Measurements from ENCODE around the gene TUB.

TUB gene

DNA sequence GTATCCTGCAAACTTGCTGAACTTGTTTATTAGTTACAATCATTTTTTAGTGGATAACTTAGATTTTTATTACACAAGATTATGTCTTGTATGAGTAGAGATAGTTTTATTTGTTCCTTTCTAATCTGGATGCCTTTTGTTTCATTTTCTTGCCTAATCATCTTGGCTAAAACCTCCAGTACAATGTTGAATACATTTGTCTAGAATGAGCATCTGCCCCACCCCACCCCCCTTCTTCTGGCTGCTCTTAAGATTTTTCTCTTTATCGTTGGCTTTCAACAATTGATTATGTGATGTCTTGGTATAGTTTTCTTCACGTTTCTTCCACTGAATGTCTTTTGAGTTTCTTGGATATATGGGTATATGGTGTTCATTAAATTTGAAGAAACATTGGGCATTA, 37.3 kb upstream of the TUB start:
- no peak for DNase-seq

GRCh38 chr11:8045839-8046238, 35.2 kb upstream of the TUB start:
- no peak for DNase-seq

GRCh38 chr11:8047382-8047781, 33.6 kb upstream of the TUB start:
- DNase-seq, result no peak

DNA sequence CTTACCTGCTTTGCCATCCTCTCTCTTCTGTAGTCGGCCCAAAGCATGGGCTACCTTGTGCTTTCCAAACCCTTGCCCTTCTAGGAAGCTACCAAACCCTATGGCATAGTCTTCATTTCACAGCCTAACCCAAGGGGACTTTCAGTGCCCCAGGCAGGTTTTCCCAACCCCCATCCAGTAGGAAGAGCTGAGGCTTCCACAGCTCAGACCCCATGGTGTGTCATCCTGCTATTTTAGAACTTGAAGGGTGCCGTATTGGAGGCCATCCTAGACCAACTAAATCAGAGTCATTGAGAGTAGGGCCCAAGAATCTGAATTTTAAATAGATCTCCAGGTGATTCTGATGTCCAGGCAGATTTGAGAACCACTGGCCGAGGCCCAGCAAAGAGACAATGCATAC, 31.9 kb upstream of the TUB start:
- DNase-seq, result no peak

DNA sequence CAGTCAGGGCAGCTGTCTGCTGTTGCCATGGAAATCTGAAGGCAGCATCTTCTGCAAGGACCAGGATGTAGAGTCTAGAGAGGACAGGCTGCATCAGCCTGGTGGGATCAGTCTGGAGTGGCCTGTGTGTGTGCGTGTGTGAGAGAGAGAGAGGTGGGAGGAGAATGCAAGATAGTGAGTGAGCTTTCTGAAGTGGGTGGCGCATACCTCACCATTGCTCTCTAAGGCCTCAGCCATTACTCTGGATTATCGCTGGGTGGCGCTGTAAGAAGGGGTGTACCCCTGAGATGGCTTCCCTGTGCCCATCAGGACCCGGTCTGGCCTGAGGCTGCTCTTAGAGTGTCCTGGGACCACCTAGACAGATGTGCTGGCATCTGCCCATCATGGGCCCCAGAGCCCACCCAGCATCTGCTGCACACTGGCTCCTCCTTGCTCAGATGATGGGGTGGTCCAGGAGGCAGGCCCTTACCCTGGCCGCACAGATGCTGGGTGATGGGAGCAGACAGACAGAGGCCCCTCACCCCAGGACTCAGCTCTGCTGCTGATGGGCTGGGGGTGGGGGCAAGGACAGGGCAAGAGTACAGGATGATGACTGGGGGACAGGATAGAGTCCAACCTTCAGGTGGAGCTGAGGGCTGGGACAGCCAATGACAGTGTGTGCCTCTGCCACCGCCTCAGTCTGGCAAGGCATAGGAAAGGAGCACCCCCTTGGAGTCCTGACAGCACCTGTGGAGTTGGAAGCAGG, 25.7 kb upstream of the TUB start:
- DNase-seq, result no peak

GRCh38 chr11:8055836-8056526, 25.0 kb upstream of the TUB start:
- no peak for DNase-seq

- no peak for DNase-seq
These were observed 24.1 kb upstream of the TUB start for GRCh38 chr11:8056810-8057463.

GRCh38 chr11:8058216-8058615, 22.8 kb upstream of the TUB start:
- DNase-seq, result no peak

DNA sequence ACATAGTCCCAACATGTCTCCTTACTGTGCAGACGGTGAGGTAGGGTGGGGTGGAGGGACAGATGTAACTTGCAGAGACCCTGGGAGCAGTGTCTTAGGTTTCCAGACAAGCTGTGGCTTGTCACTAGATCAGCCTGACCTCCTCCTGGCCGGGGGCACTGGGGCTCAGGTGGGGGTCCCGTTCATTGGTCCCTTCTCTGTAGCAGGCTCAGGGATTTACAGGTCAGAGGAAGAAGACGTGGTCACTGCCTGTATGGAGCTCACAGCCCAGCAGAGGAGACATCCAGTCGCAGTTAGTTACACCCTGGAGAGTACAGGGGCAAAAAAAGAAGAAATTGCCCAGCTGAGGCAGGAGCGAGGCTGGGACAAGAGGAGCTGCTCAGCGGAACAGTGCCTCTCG, 22.0 kb upstream of the TUB start:
- no peak for DNase-seq

- no peak for DNase-seq
These were observed 21.4 kb upstream of the TUB start for GRCh38 chr11:8059571-8060011.

DNA sequence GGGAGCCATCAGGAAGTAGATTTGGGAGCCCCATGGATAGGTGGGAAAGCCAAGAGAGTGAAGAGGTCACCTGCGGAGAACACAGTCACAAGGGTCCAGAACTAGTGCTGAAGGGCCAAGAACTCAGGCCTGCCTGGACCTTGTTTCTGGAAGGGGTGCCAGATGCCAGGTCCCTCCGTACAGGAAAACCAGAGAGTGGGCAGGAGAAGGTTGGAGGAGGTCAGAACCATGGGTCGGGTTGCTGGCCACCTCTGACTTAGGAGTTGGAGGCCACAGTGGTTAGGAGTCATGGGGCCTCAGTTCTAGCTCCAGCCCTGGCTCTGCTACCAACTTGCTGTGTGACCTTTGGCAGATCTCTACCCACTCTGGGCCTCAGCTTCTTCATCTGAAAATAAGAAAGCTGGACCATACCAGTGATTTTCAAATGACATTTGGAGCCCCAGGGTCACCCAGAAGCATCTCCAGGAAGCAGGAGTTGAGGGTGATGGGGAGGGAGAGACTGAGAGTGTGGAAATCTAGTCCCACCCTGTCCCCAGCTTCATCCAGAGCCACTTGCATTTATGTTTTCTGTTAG, 20.8 kb upstream of the TUB start:
- DNase-seq, result no peak

DNA sequence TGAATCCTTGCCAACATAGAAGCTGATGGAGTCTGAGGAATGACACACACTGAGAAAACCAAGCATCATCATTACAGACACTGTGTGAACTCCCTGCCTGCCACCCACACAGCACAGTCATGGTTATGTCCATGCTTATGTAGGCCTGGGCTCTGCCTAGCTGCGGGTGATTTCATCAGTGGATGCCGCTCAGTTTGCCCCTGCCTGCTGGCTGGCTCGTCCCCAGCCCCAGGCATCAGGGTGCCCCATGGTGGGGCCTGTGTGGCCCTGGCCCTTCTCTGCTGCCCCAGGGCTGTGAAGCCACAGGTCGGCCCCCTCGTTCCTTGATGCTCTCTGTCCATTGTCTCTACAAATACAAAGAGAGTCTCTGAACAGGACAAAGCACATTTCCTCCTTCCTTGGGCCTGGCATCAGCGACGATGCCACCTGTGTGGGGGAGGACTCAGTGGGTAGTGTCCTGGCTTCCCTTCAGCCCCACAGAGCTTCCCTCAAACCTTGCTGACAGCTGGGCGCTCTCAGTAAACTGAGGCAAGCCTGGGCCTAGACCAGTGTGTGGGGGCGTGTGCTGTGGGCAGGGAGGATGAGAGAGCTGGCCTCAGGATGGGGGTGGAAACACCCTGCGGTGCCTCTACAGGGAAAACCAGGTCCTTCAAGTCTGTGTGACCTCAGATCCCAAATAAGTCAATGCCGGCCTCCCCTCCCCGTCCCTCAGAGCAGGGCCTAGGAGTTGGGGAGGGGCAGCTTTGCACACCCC, 20.0 kb upstream of the TUB start:
- no peak for DNase-seq

DNA sequence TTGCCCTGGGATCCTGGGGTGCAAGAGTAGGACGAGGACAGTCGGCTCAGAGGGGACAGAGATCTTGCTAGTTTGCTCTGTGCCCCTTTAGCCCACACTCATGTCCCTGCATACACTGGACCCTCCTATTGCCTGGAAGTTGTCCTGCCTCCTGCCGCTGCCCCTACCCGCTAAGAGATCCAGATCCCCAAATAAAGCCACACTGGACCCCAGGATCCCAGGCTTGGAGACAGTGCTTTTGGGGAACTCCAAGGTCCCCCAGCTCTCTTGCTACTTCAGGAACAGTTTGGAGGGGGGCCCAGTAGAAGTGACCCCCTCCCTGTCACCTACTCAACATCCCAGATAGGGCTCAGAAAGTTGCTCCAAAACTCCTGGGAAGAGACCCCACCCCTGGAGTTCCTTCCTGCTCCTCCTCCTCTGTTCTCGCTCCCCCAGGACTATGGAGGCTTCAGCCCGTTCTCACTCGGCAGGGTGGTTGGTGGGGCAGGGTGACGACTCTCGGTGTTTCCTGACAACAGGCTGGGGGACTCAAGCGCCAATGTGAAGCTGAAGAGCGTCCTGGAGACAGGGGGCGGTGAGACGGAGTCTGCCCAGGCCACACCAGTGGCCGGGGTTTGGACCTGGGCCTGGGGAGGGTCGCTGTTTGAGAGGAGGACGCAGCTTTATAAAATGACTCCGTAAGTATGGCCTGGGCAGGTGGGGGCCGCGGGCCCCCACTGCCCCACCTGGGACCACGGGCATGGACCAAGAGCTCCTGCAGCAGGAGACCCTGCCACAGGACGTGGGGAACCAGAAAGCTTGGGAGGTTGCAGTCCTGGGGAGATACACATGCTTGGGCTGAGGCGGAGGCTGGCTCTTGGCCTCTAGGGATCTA, 19.2 kb upstream of the TUB start:
- DNase-seq, result no peak

GRCh38 chr11:8062781-8063257, 18.2 kb upstream of the TUB start:
- no peak for DNase-seq

- no peak for DNase-seq
These were observed 17.7 kb upstream of the TUB start for GRCh38 chr11:8063324-8063723.

DNA sequence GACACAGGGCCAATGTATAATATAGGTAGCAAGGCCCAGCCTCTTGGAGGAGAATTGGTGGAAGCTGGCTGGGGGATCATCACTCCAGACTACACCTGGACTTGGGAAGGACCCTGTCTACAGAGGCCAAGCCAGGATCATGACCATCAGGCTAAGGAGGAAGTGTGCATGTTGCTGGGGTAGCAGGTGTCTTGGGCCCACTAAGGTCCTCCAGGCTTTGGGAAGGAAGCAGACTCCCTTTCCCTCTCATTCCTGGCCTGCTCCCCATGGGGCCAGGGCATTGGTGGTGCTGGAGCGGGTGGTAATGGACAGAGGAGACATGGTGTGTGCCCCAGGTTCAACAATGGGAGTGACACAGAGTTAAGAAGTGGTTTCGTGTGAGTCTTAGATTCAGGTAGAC, 16.0 kb upstream of the TUB start:
- no peak for DNase-seq

DNA sequence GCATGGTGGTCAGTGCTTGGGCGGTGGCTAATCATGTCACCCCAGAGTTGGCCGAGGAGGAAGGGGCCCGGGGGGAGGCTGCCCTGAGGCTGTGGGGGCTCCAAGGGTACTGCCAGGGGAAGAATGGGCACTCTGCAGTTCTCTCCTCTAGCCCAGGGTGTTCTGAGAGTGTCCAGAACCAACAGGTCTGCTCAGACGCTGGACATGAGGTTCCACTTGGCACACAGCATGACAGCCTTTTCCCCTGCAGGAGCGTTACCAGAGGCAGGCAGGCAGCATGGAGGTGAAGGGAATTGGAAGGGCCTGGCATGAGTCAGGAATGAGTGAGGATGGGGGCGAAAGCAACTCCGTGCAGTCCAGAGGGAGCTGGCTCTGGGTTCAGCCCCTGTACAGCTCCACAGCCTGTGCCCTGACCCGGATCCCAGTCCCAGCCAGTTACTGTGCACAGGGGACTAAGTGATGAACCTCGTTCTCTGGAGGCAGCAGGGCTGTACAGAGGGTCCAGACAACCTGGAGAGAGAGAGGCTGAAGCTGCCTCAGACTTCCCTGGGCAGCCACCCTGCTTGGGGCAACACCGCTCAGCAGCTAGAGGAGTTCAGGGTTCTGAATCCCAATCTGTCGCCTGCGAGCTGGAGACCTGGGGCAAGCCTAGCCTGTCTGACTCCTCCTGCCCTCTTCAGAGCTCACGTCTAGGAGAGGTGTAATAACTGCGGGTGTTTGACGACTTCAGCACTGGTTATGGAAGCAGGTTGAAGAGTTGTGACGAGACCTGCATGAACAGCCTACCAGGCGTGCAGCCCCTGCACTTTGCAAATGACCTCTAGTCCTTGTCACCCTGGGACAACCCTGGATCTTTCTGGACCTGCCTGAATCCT, 14.7 kb upstream of the TUB start:
- DNase-seq, result no peak

- DNase-seq, result no peak
These were observed 14.0 kb upstream of the TUB start for GRCh38 chr11:8066911-8067455.

DNA sequence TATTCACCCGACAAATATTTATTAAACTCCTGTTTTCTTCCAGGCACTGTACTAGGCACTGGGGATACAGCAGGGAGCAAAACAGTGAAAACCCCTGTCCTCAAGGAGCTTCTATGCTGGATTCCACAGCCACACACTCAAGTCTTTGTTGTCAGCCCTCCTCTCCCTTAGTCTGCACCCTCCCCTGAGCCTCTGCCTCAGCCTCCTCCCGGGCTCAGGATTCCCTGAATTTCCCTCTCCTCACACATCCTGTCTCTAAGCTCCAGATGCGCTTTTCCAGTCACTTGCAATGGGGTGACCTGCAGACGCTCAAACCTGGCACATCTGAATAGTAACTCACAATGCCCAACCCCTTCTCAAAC, 13.5 kb upstream of the TUB start:
- no peak for DNase-seq
